ENCODE measurements around the gene ASXL1.

The ASXL1 gene

DNA sequence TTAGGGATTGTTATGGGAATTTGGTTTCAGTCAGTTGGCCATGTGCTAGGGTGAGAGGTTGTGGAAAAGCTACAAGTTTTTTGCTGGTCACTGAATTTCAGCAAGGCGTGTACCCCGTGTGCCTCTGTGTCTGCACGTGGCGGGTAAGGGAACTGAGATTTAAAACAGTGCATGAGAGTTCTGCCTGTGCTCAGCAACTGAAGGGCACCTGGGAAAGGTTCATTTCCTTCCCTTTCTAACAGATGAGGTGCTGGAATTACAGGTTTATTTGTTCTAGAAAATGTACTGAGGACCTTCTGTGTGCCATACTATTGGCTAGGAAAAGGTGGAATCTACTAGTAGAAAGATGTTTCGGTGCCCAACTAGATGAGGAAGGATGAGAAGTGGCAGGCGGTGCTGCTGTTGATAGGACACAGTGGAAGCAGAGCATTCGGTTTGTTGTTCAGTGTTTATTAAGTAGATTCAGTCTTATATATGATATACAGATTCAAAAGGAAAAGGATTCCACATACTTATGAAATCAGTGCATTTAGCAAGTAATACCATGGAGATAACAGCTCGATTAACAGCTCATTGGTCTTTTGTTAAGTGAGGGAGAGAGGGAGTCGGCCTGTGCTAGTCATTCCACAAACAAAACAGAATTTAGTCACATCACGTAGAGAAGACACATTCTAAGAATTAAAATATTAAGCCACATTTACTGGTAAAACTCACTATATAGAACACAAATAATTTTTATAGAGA, 84.7 kb downstream of the ASXL1 start:
- H3K36me3 Mint-ChIP-seq (ENCODE audit: low read depth), result peaks cover 56% of the 10 kb centered on the region
- no peak overlapping the region for H3K4me3 Mint-ChIP-seq
- peak overlapping the region; percentile 59 for H3K27ac Mint-ChIP-seq
- H3K4me1 Mint-ChIP-seq (ENCODE audit: low read depth), result peaks cover 52% of the 10 kb centered on the region
- no peaks in the 10 kb centered on the region for H3K9me3 Mint-ChIP-seq
- H3K27me3 Mint-ChIP-seq, result no peaks in the 10 kb centered on the region

DNA sequence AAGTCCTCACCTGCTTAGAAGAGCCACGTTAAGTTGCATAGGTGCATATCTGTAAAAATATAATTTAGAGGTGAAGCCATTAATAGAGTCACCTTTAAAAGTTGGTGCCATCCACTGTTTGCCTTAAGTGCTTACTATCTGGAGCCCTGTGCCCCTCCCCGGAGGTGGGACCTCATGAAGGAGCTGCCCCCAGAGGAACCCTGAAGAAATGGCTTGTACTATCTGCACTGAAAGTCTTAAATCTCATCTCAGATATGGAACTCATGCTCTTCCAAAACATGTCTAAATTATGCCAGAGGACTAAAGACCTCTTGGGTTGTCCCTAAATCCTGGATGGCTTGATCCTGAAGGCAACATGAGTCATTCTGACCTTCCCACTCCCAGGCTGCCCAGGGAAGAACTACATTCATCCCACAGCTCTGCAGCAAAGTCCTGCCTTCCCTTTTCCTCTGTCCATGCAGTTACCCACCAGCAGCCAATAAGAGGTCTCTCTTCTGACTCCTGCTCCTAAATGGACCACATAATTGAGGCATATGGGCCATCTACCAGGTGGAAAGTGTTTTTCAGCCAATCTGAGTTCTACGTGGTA, 85.3 kb downstream of the ASXL1 start:
- Mint-ChIP-seq H3K36me3 (ENCODE audit: low read depth) (peaks cover 50% of the 10 kb centered on the region), H3K9me3 (no peaks in the 10 kb centered on the region), H3K27me3 (no peaks in the 10 kb centered on the region), H3K4me3 (no peak overlapping the region), H3K27ac (peak overlapping the region; percentile 33), H3K4me1 (ENCODE audit: low read depth) (peaks cover 47% of the 10 kb centered on the region)

DNA sequence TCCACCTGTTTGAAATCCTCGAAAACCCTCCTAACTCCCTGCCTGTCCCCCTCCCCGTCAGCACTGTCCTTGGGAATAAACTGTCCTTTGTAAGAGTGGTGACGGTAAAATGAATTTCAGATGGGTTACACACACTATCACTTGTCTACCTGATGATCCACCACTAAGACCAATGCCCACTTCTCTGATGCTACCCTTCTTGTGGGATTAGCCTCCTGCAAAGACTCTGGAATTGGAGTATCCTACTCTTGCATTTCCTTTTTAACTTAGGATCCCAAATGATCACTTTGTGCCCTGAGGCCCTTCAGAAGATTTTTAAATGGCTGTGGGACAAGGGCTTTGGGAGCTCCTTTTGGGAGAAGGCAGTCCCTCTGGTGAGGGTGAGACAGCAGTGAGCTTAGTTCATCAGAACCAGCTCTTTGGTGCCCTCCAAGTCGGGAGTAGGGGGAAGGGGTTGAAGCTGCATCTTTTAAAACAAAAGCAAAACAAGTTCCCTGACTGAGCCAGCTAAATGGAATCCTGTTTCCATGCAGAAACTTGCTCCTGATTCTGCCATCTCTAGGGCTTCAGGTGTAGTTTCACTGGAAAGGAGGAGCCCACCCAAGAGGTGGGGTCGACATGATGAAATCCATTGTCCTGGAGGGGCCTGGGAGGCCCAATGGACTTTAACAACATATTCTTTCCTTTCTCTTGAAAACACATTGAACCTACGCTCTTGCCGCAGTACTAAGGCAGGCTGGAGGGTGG, 86.5 kb downstream of the ASXL1 start:
- peak overlapping the region; percentile 49 for H3K27ac Mint-ChIP-seq
- H3K4me3 Mint-ChIP-seq, result no peak overlapping the region
- H3K4me1 Mint-ChIP-seq (ENCODE audit: low read depth), result peaks cover 36% of the 10 kb centered on the region
- peaks cover 38% of the 10 kb centered on the region for H3K36me3 Mint-ChIP-seq (ENCODE audit: low read depth)
- no peaks in the 10 kb centered on the region for H3K9me3 Mint-ChIP-seq
- no peaks in the 10 kb centered on the region for H3K27me3 Mint-ChIP-seq

DNA sequence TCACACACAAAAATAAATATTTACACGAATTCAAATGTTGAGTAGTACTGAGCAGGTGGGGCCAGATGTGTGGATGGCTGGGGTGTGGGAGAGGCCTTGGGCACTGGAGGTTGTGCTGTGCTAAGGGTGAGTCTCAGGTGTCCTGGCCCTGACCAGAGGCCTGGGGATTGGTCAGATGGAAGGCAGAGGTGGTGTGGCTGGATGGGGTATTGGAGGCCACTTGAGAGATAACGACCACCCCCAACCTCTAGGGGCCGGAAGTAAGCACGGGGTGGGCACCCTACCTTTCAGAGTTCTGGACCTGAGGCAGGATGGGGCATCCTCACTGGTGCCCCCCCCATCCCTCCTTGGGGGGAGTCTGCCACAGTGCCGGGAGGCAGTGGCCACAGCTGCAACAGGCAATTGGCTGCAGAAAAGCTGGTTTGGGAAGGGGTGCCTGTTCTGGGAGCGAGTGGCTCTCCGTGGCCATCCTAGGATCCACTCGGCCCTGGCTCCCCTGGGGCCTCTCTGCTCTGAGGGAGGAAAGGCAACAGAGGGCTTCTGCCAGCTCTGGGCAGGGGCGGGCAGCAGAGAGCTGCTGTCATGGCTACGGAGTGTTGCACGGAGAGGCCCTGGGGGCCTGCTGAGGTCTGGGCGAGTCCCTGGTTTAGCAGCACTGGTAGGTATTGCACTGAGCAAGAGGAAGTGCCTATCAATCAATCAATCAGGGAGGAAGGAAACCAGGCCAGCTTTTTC, 87.6 kb downstream of the ASXL1 start:
- H3K4me1 Mint-ChIP-seq (ENCODE audit: low read depth), result peaks cover 30% of the 10 kb centered on the region
- peak overlapping the region; percentile 49 for H3K27ac Mint-ChIP-seq
- H3K4me3 Mint-ChIP-seq, result no peak overlapping the region
- H3K9me3 Mint-ChIP-seq, result no peaks in the 10 kb centered on the region
- H3K36me3 Mint-ChIP-seq (ENCODE audit: low read depth), result peaks cover 34% of the 10 kb centered on the region
- H3K27me3 Mint-ChIP-seq, result no peaks in the 10 kb centered on the region

DNA sequence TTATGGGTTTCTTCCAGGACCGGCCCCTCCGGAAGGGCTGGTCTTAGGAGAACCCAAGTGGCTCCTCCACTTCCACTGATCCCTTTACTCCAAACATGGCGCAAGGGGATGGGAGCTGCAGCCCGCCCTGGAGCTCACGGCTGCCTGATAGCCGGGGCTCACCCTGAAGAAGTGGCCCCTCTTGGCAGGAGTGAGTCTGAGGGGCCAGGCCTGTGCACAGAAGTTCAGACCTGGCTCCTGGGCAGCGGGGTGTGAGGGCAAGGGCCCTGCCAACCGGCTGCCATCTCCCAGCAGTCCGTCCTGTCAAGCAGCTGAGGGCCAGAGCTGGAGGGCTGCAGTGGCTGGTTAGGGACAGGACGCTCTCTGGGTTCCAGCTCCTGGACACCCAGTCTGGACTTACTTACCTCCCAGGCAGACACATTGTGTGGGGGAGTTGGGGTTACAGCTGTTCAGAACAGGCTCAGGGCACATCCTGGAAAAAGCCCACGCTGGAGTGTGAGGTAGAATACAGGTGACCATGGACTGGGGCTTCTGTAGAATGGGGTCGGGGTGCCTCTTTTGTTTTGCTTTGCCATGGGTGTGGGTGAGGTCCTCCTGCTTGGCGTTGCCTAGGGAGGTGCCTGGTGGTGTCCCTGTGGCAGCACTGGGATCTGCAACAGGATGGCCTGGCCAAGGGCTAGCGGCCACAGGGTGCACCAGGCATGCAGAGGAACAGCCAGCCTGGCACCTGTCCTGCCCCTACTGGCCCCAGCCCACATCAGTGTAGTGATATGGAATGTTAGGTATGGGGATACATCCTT, 88.4 kb downstream of the ASXL1 start:
- no peaks in the 10 kb centered on the region for H3K27me3 Mint-ChIP-seq
- no peaks in the 10 kb centered on the region for H3K9me3 Mint-ChIP-seq
- no peak overlapping the region for H3K4me3 Mint-ChIP-seq
- H3K4me1 Mint-ChIP-seq (ENCODE audit: low read depth), result peaks cover 30% of the 10 kb centered on the region
- peaks cover 28% of the 10 kb centered on the region for H3K36me3 Mint-ChIP-seq (ENCODE audit: low read depth)
- H3K27ac Mint-ChIP-seq, result peak overlapping the region; percentile 55

DNA sequence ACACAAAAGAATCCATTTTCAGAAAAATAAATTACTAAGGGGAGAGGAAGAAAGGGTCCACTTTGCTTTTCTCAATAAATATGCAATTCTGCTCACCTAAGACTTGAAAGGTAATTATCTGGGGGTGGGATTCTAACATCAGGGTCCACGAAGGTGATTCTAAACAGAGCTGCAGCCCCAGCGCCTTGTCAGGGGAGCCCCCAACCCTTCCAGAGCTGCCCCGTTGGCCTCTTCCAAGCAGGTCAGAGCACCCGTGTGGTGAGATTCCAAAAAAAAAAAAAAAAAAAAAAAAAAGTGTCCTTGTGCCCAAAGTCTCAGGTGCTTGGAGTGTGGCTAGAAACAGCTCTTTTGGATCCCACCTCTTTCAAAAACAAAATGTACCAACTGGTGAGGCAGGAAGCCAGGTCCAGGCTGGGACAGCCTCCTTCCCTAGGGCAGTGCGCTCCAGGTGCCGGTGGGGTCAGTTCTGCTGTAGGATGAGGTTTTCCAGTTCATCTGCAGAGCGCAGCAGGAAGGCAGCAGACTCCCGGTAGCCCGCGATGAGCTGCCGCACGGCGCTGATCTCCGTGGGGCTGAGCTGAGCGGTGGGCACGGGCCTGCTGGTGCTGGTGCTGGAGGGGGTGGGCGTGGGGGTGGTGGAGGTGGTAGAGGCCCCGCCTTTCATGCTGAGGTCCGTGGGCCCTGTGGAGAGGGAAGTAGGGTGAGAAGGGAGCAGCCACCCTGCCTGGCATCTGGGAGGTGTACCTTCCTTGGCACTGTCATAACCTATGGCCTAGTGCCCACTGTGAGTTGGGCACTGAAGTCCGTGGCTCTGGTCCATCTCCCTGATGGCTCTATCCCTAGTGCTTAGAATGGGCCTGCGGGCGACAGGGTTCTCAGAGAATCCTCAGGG, 89.3 kb downstream of the ASXL1 start:
- Mint-ChIP-seq H3K4me3 (no peak overlapping the region), H3K36me3 (ENCODE audit: low read depth) (peaks cover 27% of the 10 kb centered on the region), H3K9me3 (no peaks in the 10 kb centered on the region), H3K27me3 (no peaks in the 10 kb centered on the region), H3K27ac (peak overlapping the region; percentile 48), H3K4me1 (ENCODE audit: low read depth) (peaks cover 30% of the 10 kb centered on the region)

DNA sequence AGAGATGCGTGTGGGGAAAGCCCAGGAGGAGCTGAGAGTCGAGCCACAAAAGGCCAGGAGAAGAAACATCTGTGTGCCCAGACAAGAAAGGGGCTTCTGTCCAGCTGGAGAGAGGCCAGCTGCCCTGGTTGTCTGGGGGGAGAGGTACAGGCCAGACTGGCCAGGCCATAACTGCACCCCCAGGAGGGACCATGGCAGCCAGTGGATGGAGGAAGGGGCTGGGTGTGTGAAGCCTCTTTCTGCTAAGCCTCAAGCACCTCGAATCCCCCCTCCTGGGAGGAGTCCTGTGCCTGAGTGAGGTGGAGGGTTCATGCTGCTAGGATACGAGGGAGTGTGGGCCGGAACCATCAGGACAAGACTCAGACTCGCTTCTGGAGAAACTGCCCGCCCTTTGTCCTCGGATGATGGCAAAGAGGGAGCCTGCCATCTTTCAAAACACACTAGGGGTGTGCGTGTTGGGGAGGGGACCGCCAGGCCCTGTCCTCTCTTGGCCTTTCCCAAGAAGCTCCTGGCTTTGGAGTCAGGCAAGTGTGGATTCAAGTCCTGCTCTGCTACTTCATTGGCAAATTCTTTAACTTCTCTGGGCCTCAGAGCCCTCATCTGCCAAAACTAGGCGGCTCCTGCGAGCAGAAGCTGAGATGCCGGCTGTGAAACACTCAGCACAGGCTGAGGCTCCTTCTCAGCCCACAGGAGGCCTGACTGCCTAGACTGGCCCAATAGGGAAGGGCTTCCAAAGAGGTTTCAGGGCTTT, 90.3 kb downstream of the ASXL1 start:
- H3K36me3 Mint-ChIP-seq (ENCODE audit: low read depth), result peaks cover 20% of the 10 kb centered on the region
- no peaks in the 10 kb centered on the region for H3K9me3 Mint-ChIP-seq
- peaks cover 19% of the 10 kb centered on the region for H3K4me1 Mint-ChIP-seq (ENCODE audit: low read depth)
- H3K27me3 Mint-ChIP-seq, result no peaks in the 10 kb centered on the region
- H3K27ac Mint-ChIP-seq, result peak overlapping the region; percentile 48
- H3K4me3 Mint-ChIP-seq, result no peak overlapping the region

DNA sequence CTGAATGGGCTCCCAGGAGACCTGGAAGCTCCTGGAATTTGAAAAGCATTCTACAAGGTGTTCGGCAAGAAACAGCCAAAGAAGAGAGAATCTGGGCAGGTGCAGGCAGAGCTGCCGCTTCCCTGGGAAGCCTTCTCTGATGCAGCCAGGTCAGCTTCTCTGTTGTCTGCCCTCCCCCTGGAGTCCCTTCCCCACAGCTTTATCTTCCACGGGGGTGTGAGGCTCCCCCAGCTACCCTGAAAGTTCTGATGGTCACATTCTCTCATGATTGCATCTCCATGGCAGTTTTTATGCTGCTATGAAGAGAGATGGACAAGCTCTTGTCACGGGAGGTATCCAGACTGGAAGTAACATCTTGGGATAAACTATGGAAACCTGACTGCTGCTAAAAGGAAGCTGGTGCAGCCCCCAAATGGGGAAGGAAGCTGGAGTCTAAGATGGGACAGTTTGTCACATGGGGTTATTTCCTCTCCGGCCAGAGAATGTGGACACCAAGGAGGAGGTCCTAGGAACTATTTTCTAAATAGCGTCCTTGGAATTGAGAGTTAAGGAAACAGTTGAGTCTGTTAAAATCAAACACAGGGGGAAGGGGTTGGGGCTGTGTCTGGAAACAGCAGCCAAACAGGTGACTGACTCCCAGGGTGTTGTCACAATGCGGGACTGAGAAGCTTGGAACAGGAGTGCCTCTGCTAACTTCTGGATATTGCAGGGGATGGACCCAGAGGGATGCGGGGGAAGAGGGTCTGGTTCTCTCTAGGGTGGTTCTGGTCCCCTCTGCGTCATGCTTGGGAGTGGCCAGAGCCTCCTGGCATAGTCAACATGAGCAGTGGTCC, 91.1 kb downstream of the ASXL1 start:
- Mint-ChIP-seq H3K27me3 (no peaks in the 10 kb centered on the region), H3K4me1 (ENCODE audit: low read depth) (peaks cover 12% of the 10 kb centered on the region), H3K4me3 (no peak overlapping the region), H3K9me3 (no peaks in the 10 kb centered on the region), H3K36me3 (ENCODE audit: low read depth) (peaks cover 16% of the 10 kb centered on the region), H3K27ac (peak overlapping the region; percentile 33)

DNA sequence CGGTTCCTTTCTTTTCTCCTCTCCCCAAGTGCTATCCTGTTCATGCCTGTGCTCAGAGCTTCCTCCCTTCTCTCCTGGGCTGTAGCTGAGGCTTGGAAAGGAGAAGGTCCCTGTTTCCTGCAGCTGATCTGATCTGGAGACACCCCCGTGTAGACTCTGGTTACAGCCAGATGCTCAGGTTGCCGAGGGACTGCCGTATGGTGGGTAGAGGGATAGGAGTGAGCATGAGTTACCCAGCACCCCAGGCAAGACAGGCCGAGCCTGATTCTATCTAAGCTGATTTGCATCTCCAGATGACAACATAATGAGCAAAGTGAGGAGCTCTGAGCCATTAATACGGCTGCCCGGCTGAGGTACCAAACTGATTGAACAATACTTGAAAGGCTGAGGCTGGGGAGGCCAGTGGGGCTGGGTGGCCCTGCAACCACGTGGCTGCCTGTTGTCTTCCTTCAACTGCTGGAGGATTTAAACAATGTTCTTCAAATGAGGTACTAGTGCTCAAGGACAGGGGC, 91.8 kb downstream of the ASXL1 start:
- Mint-ChIP-seq H3K27ac (peak overlapping the region; percentile 59), H3K4me1 (ENCODE audit: low read depth) (peaks cover 12% of the 10 kb centered on the region), H3K36me3 (ENCODE audit: low read depth) (peaks cover 16% of the 10 kb centered on the region), H3K27me3 (no peaks in the 10 kb centered on the region), H3K4me3 (no peak overlapping the region), H3K9me3 (no peaks in the 10 kb centered on the region)

DNA sequence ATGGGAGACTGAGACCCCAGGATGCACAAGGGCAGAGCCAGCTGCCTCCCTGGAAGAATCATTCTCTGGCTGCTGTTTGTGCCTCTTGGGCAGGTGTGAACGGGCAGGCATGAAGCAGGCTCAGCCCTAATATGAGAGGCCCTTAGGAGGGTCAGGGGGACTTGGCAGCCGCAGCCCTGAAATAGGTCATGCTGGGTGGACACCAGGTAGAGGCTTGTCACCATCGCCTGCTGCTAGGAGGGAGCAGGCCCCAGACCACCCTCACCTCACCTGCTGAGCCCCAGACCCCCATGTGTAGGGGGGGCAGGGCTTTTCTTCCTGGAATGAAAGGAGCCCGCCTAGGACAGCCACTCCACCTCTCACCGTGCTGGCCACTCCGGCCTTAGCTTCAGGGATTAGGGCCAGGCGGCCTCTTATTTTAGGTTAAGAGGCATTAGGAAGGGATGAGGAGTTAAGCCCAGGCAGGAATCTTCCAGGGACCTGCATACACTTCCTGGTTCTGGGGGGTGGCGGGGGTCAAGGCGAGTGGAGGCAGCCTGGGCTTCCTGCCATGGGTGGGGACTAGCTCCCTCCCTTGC, 92.4 kb downstream of the ASXL1 start:
- no peaks in the 10 kb centered on the region for H3K9me3 Mint-ChIP-seq
- H3K27ac Mint-ChIP-seq, result no peak overlapping the region
- no peak overlapping the region for H3K4me3 Mint-ChIP-seq
- H3K4me1 Mint-ChIP-seq (ENCODE audit: low read depth), result peaks cover 6% of the 10 kb centered on the region
- H3K36me3 Mint-ChIP-seq (ENCODE audit: low read depth), result peaks cover 11% of the 10 kb centered on the region
- H3K27me3 Mint-ChIP-seq, result no peaks in the 10 kb centered on the region

DNA sequence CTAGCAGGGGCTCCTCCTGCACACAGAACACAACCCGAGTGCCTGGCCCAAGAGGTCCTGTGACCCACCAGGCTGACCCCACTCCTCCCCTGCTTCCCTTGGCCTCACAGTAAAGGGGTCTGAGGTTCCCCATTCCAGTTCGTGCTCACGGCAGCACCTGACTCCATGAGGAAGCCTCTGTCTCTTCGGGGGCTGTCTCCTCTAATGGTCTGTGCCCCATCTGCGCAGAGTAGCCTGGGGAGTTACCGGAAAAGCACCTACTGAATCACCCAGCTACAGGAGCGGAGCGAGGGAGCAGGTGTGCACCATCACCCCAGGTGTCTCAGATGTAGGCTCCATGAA, 93.2 kb downstream of the ASXL1 start:
- H3K27me3 Mint-ChIP-seq, result no peaks in the 10 kb centered on the region
- H3K4me3 Mint-ChIP-seq, result no peak overlapping the region
- peaks cover 10% of the 10 kb centered on the region for H3K36me3 Mint-ChIP-seq (ENCODE audit: low read depth)
- peak overlapping the region; percentile 61 for H3K27ac Mint-ChIP-seq
- no peaks in the 10 kb centered on the region for H3K9me3 Mint-ChIP-seq
- peaks cover 5% of the 10 kb centered on the region for H3K4me1 Mint-ChIP-seq (ENCODE audit: low read depth)

Measured in stimulated activated naive CD8-positive, alpha-beta T cell treated with anti-CD3 and anti-CD28 coated beads, Interleukin-15, Interleukin-2, amounts not matched to agents 100 ng/mL and 50 ng/mL, for 24 hours (primary cell).